ENCODE data around the gene RPH3AL.

The RPH3AL gene, protein sequence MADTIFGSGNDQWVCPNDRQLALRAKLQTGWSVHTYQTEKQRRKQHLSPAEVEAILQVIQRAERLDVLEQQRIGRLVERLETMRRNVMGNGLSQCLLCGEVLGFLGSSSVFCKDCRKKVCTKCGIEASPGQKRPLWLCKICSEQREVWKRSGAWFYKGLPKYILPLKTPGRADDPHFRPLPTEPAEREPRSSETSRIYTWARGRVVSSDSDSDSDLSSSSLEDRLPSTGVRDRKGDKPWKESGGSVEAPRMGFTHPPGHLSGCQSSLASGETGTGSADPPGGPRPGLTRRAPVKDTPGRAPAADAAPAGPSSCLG

DNA sequence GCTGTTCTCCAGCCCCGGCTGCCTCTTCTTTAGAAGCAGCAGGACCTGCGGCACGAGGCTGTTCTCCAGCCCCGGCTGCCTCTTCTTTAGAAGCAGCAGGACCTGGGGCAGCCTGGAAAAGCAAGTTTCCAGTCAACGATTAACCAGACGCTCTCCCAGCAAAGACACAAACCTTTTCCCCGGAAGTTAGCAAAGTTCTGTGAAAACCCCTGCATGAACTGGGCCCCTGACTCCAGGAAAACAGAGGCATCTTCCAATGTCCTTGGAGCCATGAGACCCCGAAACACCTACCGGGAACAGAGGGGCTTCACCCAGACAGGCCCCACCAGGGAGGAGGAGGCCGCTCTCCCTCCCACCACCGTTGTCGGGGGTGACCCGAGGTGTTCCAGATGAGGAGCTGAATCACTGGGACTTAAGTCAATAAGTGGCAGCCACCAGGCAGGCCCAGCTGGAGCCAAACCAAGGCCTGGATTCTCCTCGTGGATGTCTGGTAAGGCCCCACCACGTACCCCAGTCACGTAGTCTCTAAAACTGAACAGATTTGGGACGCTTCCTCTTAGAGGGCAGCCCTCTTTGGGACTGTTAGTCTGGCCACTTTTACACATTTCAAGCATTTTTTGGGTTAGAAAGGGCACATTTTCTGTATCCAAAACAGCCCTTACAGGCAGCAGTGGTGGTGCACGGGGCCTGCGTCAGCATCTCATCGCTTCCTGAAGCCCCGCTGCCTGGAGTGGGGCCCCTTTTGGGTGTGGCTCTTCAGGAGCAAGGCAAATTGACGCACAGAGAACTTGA lies at the start of gene RPH3AL:
Gene RPH3AL, minus strand, starts transcription at position 387 of the 792 bp plus-strand sequence. CDS start 25,264 bp downstream, outside the sequence.
- DNase-seq (ENCODE audit: low read depth in 2 of 2) = no peak

DNA sequence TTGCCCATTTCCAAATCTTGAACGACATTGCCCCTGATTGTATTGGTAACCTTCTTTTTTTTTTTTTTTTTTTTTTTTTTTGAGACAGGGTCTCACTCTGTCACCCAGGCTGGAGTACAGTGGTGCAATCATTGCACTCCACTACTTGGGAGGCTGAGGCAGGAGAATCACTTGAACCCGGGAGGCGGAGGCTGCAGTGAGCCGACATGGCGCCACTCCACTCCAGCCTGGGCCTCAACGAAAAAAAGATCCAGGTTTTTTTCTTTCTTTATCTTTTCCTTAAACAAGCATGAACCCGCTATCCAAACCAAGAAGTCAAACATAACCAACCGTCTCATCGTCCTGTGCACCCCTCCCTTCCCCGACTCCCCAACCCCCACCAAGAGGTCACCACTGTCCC lies 47.6 kb upstream of the RPH3AL start:
- no peak for DNase-seq (ENCODE audit: low read depth in 2 of 2)

GRCh38 chr17:396788-397187 lies 44.2 kb upstream of the RPH3AL start:
- no peak for DNase-seq (ENCODE audit: low read depth in 2 of 2)

GRCh38 chr17:395974-396373 lies 43.4 kb upstream of the RPH3AL start:
- no peak for DNase-seq (ENCODE audit: low read depth in 2 of 2)

- no peak for DNase-seq (ENCODE audit: low read depth in 2 of 2)
Observed at GRCh38 chr17:395179-395578, 42.6 kb upstream of the RPH3AL start.

DNA sequence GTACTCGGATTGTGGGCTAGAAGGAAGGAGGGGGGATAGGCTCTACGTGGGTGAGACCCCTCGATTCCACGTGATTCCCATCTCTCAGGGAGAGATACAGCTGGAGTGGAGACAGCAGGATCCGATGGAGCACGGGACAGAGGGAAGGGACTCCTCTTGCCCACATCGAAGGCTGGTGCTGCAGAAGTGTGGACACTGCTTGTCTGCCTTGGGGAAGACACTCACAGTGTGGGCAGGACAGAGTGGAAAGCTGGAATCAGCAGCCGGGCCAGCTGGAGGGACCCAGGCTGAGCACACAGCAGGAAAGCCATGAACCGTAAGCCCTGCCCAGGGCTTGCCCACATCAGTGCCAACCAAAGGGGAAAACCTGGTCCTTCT lies 42.1 kb upstream of the RPH3AL start:
- DNase-seq (ENCODE audit: low read depth in 2 of 2) = no peak

DNA sequence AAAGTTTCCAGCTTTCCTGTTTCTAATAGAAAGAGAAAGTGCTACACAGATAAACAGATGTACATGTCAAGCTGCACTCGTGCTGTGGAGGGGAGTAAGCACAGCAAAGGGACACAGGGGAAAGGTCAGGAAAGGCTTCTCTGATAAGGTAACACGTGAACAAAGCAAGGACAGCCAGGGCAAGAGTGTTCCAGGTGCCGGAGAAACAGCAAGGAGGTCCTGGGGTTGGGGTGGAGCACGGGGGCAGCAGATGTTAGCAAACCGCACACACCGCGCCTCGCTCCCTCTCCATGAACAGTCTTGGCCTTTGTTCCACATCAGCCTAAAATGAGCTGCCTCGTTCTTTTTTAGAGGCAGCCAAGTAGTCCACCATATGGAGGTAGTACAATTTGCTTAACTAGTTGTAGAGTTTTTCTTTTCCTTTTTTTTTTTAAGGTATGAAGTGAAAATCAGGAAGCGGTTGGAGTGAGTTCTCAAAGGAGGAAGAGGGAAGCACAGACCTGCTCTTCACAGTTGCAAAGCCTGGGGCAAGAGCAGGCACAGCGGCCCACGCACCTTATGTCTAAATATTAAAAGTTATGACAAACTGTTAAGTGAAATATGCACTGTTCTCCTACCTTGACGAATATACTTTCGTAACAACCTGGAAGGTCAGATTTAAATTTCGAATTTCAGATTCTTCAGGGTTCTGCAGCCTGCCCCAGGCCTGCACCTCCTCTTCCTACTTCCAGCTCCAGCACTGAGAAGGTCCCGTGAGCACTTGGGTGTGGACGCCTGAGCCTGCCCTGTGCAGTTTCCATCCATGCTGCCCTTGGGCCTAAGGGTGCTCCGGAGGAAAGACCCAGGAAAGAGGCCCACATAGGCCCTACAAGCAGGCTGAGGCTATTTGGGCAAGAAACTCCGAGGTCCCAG lies 41.5 kb upstream of the RPH3AL start:
- no peak for DNase-seq (ENCODE audit: low read depth in 2 of 2)

DNA sequence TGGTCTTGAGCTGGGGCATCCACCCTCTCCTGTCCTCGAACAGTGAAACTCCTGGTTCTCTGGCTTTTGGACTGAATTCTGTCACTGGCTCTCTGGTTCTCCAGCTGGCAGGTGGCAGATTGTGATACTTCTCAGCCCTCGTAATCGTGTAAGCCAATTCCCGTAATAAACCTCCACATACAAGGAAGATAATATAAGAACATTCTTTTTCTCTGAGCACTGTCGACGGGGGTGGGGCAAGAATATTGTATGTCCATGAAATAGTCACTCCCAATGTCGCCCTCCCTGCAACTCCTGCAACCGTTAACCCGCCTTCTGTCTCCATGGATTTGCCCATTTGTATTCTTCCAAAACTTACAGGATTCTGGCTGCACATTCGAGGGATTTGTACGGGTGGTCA lies 39.2 kb upstream of the RPH3AL start:
- DNase-seq (ENCODE audit: low read depth in 2 of 2) = no peak

DNA sequence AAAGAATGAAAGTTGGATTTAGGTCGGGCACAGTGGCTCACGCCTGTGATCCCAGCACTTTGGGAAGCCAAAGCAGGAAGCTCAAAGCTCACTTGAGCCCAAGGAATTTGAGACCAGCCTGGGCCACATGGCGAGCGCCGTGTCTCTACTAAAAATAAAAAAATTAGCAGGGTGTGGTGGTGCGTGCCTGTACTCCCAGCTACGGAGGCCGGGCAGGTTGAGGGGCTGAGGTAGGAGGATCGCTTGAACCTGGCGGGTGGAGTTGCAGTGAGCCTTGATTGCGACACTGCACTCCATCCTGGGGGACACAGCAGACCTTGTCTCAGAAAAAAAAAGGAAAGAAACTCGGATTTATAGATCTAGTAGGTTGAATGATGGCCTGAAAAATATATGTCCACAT lies 37.4 kb upstream of the RPH3AL start:
- no peak for DNase-seq (ENCODE audit: low read depth in 2 of 2)

DNA sequence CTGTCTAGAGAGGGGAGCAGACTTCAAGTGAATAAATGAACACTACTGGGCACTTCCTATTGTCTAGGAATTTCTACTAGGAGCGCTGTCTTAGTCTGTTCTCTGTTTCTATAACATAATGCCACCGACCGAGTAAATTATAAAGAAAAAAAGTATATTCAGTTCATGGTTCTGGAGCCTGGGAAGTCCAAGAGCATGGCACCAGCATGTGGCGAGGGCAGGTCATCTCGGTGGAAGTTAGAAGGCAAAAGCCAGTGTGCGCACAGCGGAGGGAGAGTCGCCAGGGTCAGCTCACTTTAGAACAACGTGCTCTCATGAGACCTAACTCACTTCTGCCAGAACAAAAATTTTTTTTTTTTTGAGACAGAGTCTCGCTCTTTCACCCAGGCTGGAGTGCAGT lies 35.5 kb upstream of the RPH3AL start:
- no peak for DNase-seq (ENCODE audit: low read depth in 2 of 2)

DNA sequence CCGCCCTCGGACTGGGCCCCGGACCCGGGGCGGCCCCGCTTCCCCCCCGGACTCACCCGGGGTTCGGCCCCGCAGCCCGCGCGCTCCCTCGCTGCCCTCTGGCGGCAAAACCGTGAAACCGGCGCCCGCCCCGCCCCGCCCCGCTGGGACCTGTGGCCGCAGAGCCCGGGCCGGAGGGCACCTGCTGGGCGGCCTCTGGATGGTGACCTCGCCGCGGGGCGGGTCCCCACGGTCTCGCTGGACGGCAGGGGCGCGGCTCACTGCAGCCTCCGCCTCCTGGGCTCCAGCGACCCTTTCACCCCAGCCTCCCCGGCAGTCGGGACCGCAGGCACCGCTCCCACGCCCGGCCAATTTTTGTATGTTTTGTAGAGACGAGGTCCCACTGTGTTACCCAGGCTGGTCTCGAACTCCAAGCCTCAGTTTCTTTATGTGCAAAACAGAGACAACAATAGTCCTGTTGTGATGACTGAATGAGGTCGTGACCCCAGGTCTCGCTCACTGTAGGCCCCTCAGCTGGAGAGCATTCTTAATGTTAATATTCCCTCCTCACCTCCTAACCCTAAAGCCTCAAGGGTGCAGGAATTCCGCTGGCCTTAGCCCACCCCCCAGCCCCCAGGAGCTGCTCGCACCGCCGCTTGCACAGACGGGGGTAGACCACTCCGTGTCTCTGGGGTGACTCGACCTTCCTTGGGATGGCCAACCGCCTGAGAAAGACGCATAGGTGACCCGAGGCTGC lies 33.7 kb upstream of the RPH3AL start:
- DNase-seq (ENCODE audit: low read depth in 2 of 2) = peak; percentile 59 to 63

DNA sequence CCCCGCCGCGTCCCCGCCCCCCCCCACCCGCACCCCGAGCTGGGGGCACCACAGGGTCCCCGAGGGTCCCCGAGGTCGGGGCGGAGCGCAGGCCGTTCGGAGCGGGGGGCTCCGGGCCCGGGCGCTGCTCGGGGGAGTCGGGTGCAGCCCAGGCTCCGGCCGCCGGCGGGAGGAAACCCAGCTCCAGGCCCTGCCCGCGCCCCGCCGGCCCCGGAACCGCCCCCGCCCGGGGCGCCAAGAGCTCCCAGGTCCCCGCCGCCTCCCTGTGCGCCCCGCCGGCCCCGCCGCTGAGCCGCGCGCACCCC lies 33.2 kb upstream of the RPH3AL start:
- no peak for DNase-seq (ENCODE audit: low read depth in 2 of 2)

- peak in 1 of 2 donors; percentile 11 for DNase-seq (ENCODE audit: low read depth in 2 of 2)
Observed at GRCh38 chr17:385178-385835, 32.7 kb upstream of the RPH3AL start.

DNA sequence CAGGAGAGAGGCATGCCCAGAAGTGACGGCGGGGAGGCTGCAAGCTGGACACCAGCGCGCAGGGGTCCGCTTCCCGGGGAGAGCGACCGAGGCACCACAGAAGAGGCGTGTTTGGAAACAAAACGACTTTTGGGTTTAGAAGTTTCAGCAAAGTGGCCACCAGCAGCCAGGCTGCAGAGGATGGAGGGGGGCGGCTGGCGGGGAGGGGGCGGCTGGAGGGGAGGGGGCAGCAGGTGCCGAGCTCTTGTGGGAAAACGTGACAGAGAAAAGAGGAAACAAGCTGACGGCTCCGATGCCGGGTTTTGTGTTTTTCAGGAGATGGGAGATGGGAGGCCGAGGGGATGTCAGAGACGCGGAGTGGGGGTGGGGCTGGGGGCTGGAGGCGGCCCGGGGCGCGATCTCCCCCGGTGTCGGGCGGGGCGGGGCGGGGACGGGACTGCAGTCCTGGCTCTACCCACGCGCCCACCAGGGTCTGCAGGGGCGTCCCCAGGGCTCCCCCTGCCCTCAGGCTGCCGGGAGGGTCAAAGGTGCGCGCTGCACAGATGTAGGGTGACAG lies 32.1 kb upstream of the RPH3AL start:
- no peak for DNase-seq (ENCODE audit: low read depth in 2 of 2)

GRCh38 chr17:383771-384621 lies 31.4 kb upstream of the RPH3AL start:
- DNase-seq (ENCODE audit: low read depth in 2 of 2) = no peak

- no peak for DNase-seq (ENCODE audit: low read depth in 2 of 2)
Observed at GRCh38 chr17:382644-383533, 30.3 kb upstream of the RPH3AL start.

DNA sequence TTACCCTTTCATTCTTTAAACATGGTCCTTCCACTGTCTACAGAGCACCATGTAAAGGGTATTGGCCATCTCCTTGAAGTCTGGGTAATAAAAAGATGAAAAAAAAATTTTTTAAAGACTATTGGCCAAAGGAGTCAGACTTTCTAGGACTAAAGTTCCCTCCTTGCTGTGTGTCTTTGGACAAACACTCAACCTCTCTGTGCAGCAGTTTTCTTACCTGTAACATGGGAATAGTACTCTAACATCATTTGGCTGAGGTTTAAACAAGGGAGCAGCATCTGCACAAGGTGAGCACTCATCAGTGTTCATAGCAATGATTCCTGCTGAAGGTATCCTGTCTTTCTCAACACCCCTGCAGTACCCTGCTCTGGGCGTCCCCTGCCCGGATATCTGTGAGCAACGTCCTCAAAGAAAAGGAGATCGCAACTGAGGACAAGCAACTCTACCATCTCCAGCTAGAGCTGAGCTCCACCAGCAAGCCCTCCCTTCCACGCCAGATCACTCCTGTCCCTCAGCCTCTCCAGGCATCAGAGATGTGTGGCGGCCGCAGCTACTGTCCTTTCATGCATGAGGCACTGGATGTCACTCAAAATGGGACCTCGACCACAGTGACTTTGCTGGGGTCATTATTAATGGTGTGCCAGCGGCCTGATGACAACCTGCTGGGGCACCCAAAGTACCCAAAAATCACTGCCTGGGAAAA lies 29.5 kb upstream of the RPH3AL start:
- no peak for DNase-seq (ENCODE audit: low read depth in 2 of 2)

- no peak for DNase-seq (ENCODE audit: low read depth in 2 of 2)
Observed at GRCh38 chr17:381516-381915, 28.9 kb upstream of the RPH3AL start.
